GM12878 (cell line): ENCODE measurements around the gene LITAF. TPM values are rescaled to one million over a fixed set of nuclear protein-coding genes. Genes with fewer than 3 reads are reported as not detected.
A peak's percentile ranks its signal among the peaks of the same experiment; 100 is the strongest.

Experiments used
- ATAC-seq: fragments of 200-7000 bp; cut with Tn5 transposase; 3 replicates; pipeline ENCODE4 v1.9.1; 2020; ENCODE audit warnings: mild to moderate bottlenecking, moderate library complexity
- BruUV-seq: library from RNA; stranded (reverse); fragments of 400-500 nt; replicated peaks from 2 replicates; lab custom pipeline; 2021; lab: Mats Ljungman, UMichigan
- CTCF ChIA-PET: fragments of 300-600 bp; sonication (Branson Sonifier 250); formaldehyde crosslinking; extraction: SDS; loops from one replicate; lab custom pipeline; 2021; ENCODE audit warnings: inconsistent platforms; lab: Yijun Ruan, JAX
- POLR2A ChIA-PET: fragments of 350-600 bp; formaldehyde crosslinking; extraction: SDS; loops from one replicate; lab custom pipeline; 2021; ENCODE audit warnings: inconsistent platforms; lab: Charles Lee
- RAD21 ChIA-PET: fragments of 300-600 bp; sonication (Branson Sonifier 250); formaldehyde crosslinking; loops from one replicate; lab custom pipeline; 2023; ENCODE audit warnings: antibody characterized with exemption; ENCODE audit not compliant: unreplicated experiment; lab: Charles Lee
- SMC1A ChIA-PET: fragments of 300-600 bp; sonication (Branson Sonifier 250); formaldehyde crosslinking; loops from one replicate; lab custom pipeline; 2023; ENCODE audit not compliant: unreplicated experiment, uncharacterized antibody; lab: Charles Lee
- DNase-seq: peaks from one replicate; pipeline ENCODE4 v3.0.0-alpha.2; 2011; ENCODE audit warnings: low read depth, low spot score
- FAIRE-seq: peaks from 3 replicates; lab custom pipeline; 2011; peaks lifted over from hg19 to GRCh38; lab: Jason Lieb, UNC
- H2AFZ ChIP-seq: 2 replicates; pipeline ENCODE4 v1.6.0; 2011; ENCODE audit warnings: low read depth, low read length, control low read depth; ENCODE audit not compliant: control insufficient read depth
- H3K27ac ChIP-seq: 2 replicates; pipeline ENCODE4 v1.5.1; 2011; ENCODE audit warnings: control low read depth; ENCODE audit not compliant: control insufficient read depth, insufficient read depth
- H3K27me3 ChIP-seq, 2 experiments: replicated peaks in 1 of 2; 2 replicates each; pipeline versions ENCODE4 v1.6.0 to v1.6.1; 2011; ENCODE audit warnings: low read length in 1 of 2; ENCODE audit not compliant: control insufficient read depth in 2 of 2, insufficient read depth in 2 of 2
- H3K36me3 ChIP-seq, 2 experiments: 2 replicates each; pipeline ENCODE4 v1.5.1; 2011; ENCODE audit warnings: low read length in 1 of 2; ENCODE audit not compliant: control insufficient read depth in 2 of 2, insufficient read depth in 2 of 2
- H3K4me1 ChIP-seq: 2 replicates; pipeline ENCODE4 v1.6.1; 2011; ENCODE audit warnings: mild to moderate bottlenecking, low read length, moderate library complexity, mixed read lengths; ENCODE audit not compliant: control insufficient read depth, insufficient read depth
- H3K4me2 ChIP-seq: 2 replicates; pipeline ENCODE4 v1.6.0; 2011; ENCODE audit warnings: control low read depth; ENCODE audit not compliant: control insufficient read depth, insufficient read depth
- H3K4me3 ChIP-seq: fragments of 200-600 bp; sonication (generic); 2 replicates; pipeline ENCODE4 v1.5.1; 2016
- H3K79me2 ChIP-seq: 2 replicates; pipeline ENCODE4 v1.6.0; 2011; ENCODE audit warnings: low read length; ENCODE audit not compliant: control insufficient read depth, insufficient read depth
- H3K9ac ChIP-seq: 2 replicates; pipeline ENCODE4 v1.8.0; 2011; ENCODE audit warnings: low read length, control low read depth, mixed read lengths; ENCODE audit not compliant: control insufficient read depth, insufficient read depth
- H3K9me3 ChIP-seq: replicated peaks from 3 replicates; pipeline ENCODE4 v1.5.1; 2011; ENCODE audit warnings: mild to moderate bottlenecking, low read length; ENCODE audit not compliant: control insufficient read depth, insufficient read depth
- H4K20me1 ChIP-seq: 2 replicates; pipeline ENCODE4 v1.6.0; 2011; ENCODE audit not compliant: control insufficient read depth, insufficient read depth
- NFXL1 ChIP-seq: fragments of 450-650 bp; IDR thresholded peaks from 2 replicates; pipeline ENCODE4 v1.6.1; 2017; ENCODE audit warnings: antibody characterized with exemption, mild to moderate bottlenecking, borderline replicate concordance
- SUZ12 ChIP-seq: fragments of 200-600 bp; sonication (generic); IDR thresholded peaks from one replicate; pipeline ENCODE4 v1.6.1; 2018; ENCODE audit warnings: antibody characterized with exemption, mild to moderate bottlenecking; ENCODE audit not compliant: unreplicated experiment
- ZZZ3 ChIP-seq: IDR thresholded peaks from 2 replicates; pipeline ENCODE4 v1.6.1; 2011; ENCODE audit warnings: low read depth; ENCODE audit not compliant: control insufficient read depth, insufficient read length
- WGBS: methylation state at CpG from one replicate; pipeline ENCODE4 v1.1.6; 2016; ENCODE audit warnings: low lambda C conversion rate; ENCODE audit not compliant: insufficient replicate concordance, insufficient coverage; ENCODE audit errors: missing lambda C conversion rate; 5-methylcytosine and 5-hydroxymethylcytosine counted together
- in situ Hi-C: fragments of 300-500 bp; cut with MboI; formaldehyde crosslinking; loops from 9 replicates; pipeline ENCODE4 v1.14.3; 2018; ENCODE audit warnings: mixed read lengths
- intact Hi-C: fragments of 100-400 bp; cut with micrococcal nuclease; formaldehyde crosslinking; loops from one replicate; pipeline ENCODE4 v1.14.2; 2022; ENCODE audit not compliant: unreplicated experiment
- polyA plus RNA-seq, 11 experiments: library from polyadenylated mRNA; depleted of rRNA in 4 of 11; unstranded in 6 of 11; stranded (reverse) in 5 of 11; fragments of >200 nt; fragmentation: Nextera tagmentation in 4 of 11; fragmentation: Illumina TruSeq in 1 of 11; extraction: Ambion mirVana in 4 of 11; extraction: Trizol in 1 of 11; gene quantifications; 1 replicate in 1 of 11; 2 replicates in 10 of 11; pipeline versions ENCODE4 v1.2.1 to v1.2.3, GENCODE V29; 2011 to 2016; ENCODE audit warnings: inconsistent platforms in 2 of 11, missing spikeins in 2 of 11, low read depth in 1 of 11
- total RNA-seq, 4 experiments: library from RNA; depleted of rRNA in 3 of 4; stranded (reverse); fragments of >200 nt in 3 of 4; fragmentation: Illumina TruSeq in 1 of 4; extraction: Trizol in 1 of 4; gene quantifications; 2 replicates each; pipeline versions ENCODE4 v1.2.1 to v1.2.3, GENCODE V29; 2013 to 2021
- TF ChIP-seq, protein P1 (sequence below): fragments of 450-650 bp; formaldehyde crosslinking; IDR thresholded peaks from 2 replicates; pipeline ENCODE4 v1.5.0; 2022; ENCODE audit warnings: mild to moderate bottlenecking, missing genetic modification characterization

Gene LITAF
- total and polyA plus RNA-seq, 10 of the 15 experiments (the other 5 are each of a cell fraction or from before 2014, with no cell fraction given), result 99.2 to 211 (median 147) TPM

DNA sequence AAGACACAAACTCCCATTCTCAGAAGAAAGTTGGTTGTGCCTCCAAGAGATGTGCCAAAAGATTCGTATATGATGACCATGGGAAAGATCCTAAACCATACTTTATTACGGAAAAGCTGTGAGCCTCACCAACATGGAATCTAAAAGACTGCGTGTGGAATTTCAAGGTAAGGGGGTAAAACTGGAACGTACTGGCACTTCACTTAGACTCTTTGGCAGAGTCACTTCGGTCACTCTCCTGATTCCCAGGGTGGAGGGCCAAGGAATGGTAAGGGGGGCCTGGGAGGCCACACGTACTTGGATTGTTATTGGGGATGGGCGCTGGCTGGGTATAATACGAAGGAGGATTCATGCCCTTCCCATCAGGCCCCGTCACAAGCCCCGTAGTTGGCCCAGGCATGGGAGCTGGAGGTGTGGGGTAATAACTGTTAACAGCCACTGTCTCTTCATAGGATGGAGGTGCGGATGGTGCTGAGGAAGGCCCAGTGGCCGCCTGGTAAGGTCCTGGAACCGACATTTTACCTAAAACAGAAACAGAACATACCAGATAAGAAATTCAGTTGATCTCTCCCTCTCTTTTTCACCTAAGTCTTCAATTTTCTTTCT, 30.4 kb downstream of the LITAF start:
- RAD21 ChIA-PET, result interaction anchor here (1.6 kb wide), 1 partner anchor 24 kb away, joined by 4 read pairs; no protein-coding TSS in a partner anchor
- H3K9ac ChIP-seq, result no peak overlapping the region
- no peaks in the 10 kb centered on the region for H3K27me3 ChIP-seq
- BruUV-seq, result no TSS peak
- TF ChIP-seq NFXL1 (0 out of 2 replicates have a peak, but pooled peaks have one; percentile 41), ZZZ3 (no peak), SUZ12 (no peak)
- TF ChIP-seq, protein P1, sequence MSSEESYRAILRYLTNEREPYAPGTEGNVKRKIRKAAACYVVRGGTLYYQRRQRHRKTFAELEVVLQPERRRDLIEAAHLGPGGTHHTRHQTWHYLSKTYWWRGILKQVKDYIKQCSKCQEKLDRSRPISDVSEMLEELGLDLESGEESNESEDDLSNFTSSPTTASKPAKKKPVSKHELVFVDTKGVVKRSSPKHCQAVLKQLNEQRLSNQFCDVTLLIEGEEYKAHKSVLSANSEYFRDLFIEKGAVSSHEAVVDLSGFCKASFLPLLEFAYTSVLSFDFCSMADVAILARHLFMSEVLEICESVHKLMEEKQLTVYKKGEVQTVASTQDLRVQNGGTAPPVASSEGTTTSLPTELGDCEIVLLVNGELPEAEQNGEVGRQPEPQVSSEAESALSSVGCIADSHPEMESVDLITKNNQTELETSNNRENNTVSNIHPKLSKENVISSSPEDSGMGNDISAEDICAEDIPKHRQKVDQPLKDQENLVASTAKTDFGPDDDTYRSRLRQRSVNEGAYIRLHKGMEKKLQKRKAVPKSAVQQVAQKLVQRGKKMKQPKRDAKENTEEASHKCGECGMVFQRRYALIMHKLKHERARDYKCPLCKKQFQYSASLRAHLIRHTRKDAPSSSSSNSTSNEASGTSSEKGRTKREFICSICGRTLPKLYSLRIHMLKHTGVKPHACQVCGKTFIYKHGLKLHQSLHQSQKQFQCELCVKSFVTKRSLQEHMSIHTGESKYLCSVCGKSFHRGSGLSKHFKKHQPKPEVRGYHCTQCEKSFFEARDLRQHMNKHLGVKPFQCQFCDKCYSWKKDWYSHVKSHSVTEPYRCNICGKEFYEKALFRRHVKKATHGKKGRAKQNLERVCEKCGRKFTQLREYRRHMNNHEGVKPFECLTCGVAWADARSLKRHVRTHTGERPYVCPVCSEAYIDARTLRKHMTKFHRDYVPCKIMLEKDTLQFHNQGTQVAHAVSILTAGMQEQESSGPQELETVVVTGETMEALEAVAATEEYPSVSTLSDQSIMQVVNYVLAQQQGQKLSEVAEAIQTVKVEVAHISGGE, result no peak
- in situ Hi-C loops, result no loop called here
- no peak overlapping the region for H3K27ac ChIP-seq
- H4K20me1 ChIP-seq, result peaks cover 6% of the 10 kb centered on the region; the same call in 1 of the 2 replicates
- no peak overlapping the region for H3K4me3 ChIP-seq
- POLR2A ChIA-PET, result no interaction called here
- peaks cover 8% of the 10 kb centered on the region for H3K4me1 ChIP-seq
- H3K36me3 ChIP-seq, result peaks cover 29 to 38% of the 10 kb centered on the region in 2 experiments
- DNase-seq (no peak), FAIRE-seq (no peak), ATAC-seq (no peak)
- no peak overlapping the region for H3K4me2 ChIP-seq
- no peak overlapping the region for H2AFZ ChIP-seq
- WGBS, result 96% methylated on average over 13 of the region's 13 CpGs
- intact Hi-C loops, result no loop called here
- SMC1A ChIA-PET, result interaction anchor here (0.6 to 1.8 kb wide), 3 partner anchors 19 to 618 kb away, joined by 3 to 6 read pairs (median 3); no protein-coding TSS in a partner anchor
- CTCF ChIA-PET, result interaction anchor here (0.9 to 1.9 kb wide), 2 partner anchors 22 to 85 kb away, joined by 3 to 5 read pairs; no protein-coding TSS in a partner anchor
- peaks cover 22% of the 10 kb centered on the region for H3K79me2 ChIP-seq
- H3K9me3 ChIP-seq, result peaks cover 5% of the 10 kb centered on the region; the same call in 2 of the 3 replicates
